MM.1S (cell line): ENCODE measurements around the gene CAMSAP1.

Source experiments
- EZH2 ChIP-seq: fragments of 300-600 bp; sonication (generic); optimal IDR thresholded peaks from 2 replicates; pipeline ENCODE3; 2017; ENCODE audit warnings: low read depth, mild to moderate bottlenecking, antibody characterized with exemption, low read length, mixed read lengths
- TF ChIP-seq, protein P1 (sequence below): fragments of 300-600 bp; sonication (generic); IDR thresholded peaks from 2 replicates; pipeline ENCODE4 v1.5.1; 2016; ENCODE audit warnings: antibody characterized with exemption, low read length, mixed read lengths

DNA sequence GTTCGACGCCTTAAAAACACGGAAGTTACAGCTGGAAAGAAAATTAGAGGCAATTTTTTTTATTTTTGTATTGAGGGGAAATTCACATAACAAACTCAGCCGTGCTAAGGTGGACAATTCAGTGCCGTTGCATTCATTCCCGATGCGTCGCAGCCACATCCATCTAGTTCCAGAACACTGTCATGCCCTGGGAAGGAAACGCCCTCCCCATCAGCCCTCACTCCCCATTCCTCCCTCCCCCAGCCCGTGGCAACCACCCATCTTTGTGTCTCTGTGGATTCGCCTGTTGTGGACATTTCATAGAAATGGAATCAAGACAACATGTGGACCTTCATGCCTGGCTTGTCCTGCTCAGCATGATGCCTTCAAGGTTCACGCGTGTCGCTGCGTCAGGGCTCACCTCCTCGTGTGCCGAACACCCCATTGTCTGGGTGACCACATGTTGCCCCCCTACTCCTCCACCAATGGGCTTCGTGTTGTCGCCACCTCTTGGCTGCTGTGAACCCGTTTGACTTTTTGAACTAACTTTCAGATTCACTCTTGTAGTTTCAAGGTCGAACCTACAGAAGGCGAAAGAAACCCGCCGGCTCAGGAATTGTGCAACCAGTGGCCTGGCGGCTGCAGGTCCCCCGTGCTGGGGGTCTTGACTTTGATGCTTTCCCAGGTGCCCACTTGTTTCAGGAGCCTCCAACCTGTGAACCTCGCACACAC lies 17.4 kb upstream of the CAMSAP1 start:
- TF ChIP-seq, protein P1, sequence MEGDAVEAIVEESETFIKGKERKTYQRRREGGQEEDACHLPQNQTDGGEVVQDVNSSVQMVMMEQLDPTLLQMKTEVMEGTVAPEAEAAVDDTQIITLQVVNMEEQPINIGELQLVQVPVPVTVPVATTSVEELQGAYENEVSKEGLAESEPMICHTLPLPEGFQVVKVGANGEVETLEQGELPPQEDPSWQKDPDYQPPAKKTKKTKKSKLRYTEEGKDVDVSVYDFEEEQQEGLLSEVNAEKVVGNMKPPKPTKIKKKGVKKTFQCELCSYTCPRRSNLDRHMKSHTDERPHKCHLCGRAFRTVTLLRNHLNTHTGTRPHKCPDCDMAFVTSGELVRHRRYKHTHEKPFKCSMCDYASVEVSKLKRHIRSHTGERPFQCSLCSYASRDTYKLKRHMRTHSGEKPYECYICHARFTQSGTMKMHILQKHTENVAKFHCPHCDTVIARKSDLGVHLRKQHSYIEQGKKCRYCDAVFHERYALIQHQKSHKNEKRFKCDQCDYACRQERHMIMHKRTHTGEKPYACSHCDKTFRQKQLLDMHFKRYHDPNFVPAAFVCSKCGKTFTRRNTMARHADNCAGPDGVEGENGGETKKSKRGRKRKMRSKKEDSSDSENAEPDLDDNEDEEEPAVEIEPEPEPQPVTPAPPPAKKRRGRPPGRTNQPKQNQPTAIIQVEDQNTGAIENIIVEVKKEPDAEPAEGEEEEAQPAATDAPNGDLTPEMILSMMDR, result no peak
- TF ChIP-seq EZH2, result no peak
